ENCODE results near the gene TPX2.
A peak's percentile ranks its signal among the peaks of the same experiment; 100 is the strongest.
"Not testable (repeated sequence)": the region's sequence is repeated elsewhere in the genome, so short reads cannot be mapped to it uniquely, and the experiment has no call there.

TPX2 gene

GRCh38 chr20:31720486-31721407, 18.3 kb upstream of the TPX2 start:
- no peak for ATAC-seq
- no peak for DNase-seq

- DNase-seq = peak; percentile 44
- ATAC-seq = no peak
These were observed 17.5 kb upstream of the TPX2 start for GRCh38 chr20:31721408-31722256.

DNA sequence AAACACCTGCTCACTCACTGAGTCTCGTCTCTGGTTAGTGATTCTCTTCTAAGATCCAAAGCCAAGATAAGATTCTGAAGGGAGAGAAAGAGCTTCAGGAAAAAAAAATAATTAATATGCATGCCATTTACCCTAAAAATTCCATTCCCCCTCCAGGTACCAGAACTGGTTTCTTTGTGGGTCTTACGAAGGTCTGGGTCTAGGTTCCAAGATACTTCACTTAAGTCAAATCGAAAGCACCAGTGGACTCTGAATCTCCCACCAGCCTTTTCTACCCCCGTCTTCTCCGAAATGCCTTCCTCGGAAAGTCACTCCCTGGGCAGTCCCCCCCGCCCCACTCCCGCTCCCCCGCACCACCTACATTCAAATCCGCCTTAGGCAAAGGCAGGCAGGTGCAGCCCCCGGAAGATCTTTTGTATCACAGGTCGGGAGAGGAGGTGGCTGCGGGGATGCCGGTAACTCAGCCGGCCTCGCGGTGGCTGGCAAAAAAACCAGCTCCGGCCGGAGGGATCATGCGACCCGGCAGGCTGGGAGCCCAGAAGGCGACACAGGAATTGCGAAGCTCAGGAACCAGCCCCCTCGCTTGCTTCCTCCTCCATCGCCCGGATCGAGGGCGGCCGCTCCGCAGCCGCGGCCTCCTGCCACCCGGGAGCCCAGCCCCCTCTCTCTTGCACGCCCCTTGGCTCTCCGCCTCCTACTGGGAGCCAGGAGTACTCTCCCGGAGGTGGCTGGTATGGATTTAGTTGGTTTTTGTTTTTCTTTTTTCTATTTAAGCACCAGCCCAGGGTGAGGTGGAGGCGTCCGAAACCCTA, 16.6 kb upstream of the TPX2 start, which contains the start of gene BCL2L1:
Gene BCL2L1, minus strand, starts transcription at position 612 of the 812 bp plus-strand sequence. CDS start 650 bp downstream, outside the sequence.
- ATAC-seq = peak; percentile 40

GRCh38 chr20:31723069-31723318, 16.1 kb upstream of the TPX2 start:
- DNase-seq = no peak
- no peak for ATAC-seq

More for the DNA sequence above, 16.6 kb upstream of the TPX2 start, which contains the start of gene BCL2L1:
- DNase-seq = peak; percentile 84

- ATAC-seq (peak; percentile 89), DNase-seq (peak; percentile 99)
These were observed 15.6 kb upstream of the TPX2 start for GRCh38 chr20:31723319-31724078.

GRCh38 chr20:31731321-31731717, 7.8 kb upstream of the TPX2 start:
- DNase-seq = no peak
- no peak for ATAC-seq

GRCh38 chr20:31739550-31739977, 474 bp downstream of the TPX2 start:
- DNase-seq (no peak), ATAC-seq (no peak)

DNA sequence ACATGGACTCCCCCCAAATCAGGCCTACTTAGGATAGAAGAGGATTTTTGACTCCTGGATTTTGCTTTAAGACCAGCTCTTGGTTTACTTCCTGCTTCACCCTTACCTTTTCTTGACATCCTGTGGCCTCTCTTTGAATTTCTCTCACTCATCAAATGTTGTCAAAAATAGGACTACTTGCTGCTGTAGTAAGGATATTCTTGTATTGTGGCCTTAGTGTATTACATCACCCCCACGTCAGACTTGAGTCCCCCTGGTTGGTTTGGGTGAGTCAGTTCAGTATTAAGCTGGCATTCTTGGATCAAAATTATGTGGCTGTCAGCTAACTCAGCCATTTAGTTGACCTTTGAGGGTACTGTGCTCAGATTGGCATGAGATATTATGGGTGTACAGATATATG, 1.1 kb downstream of the TPX2 start:
- peak; percentile 71 for ATAC-seq
- peak; percentile 28 for DNase-seq

- DNase-seq (no peak), ATAC-seq (no peak)
These were observed 1.7 kb downstream of the TPX2 start for GRCh38 chr20:31740656-31741323.

GRCh38 chr20:31746068-31746878, 7.2 kb downstream of the TPX2 start:
- no peak for DNase-seq
- no peak for ATAC-seq

GRCh38 chr20:31747028-31747427, 7.9 kb downstream of the TPX2 start:
- not testable (repeated sequence) for ATAC-seq, DNase-seq

DNA sequence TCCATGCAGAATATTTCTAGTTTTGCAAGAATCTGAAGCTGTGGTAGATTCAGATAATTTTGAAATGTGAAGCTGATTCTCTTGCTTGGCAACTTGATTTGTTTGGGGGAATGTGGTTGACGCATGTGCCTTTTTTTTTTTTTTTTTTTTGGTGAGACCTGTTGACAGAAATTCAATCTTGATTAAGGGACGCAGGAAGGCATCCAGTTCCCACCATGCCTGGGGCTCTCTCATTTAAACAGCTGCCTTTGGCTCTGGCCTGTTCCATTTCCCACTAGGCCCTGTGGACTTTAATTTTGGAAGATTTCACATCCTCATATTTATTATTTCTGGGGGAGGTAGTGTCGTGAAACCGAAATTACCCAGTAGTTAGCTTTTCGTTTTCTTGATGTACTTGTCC, 8.6 kb downstream of the TPX2 start:
- no peak for DNase-seq
- no peak for ATAC-seq

GRCh38 chr20:31749223-31749622, 10.1 kb downstream of the TPX2 start:
- no peak for ATAC-seq

GRCh38 chr20:31751126-31751525, 12.0 kb downstream of the TPX2 start:
- DNase-seq (no peak), ATAC-seq (no peak)

More at GRCh38 chr20:31749223-31749622, 10.1 kb downstream of the TPX2 start:
- no peak for DNase-seq

GRCh38 chr20:31757254-31757653, 18.2 kb downstream of the TPX2 start:
- DNase-seq (no peak), ATAC-seq (no peak)

- ATAC-seq = no peak
- no peak for DNase-seq
These were observed 19.4 kb downstream of the TPX2 start for GRCh38 chr20:31758521-31758920.

GRCh38 chr20:31758991-31759390, 19.9 kb downstream of the TPX2 start:
- DNase-seq (no peak), ATAC-seq (no peak)

- DNase-seq = no peak
- ATAC-seq = no peak
These were observed 20.9 kb downstream of the TPX2 start for GRCh38 chr20:31759836-31760518.

DNA sequence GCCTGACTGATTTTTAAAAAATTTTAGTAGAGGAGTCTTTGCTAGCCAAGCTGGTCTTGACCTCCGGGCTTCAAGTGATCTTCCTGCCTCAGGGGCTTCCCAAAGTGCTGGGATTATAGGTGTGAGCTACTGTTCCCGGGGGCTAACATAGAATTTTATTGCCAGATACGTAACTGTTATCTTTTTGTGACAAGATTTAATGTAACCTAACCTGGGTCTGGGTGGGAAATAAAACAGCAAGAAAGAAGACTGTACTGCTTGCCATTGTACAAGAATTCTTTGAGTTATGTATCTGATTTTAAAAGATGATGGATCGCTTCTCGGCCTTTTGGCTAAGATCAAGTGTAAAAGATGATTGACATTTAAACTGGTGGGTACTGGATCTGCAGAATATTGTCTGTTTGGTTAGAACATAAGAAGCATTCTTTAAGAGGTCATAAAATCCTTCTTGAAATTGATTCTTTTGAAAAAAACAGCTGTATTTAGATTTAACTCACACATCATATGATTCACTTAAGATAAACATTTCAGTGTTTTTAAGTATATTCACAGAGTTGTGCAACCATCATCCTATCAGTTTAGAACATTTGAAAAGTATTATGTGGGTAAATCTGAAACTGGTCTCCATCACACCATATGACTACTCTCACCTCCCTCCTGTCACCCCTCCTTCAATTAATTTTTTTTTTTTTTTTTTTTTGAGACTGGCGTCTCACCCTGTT, 21.6 kb downstream of the TPX2 start:
- DNase-seq = no peak
- no peak for ATAC-seq

All from stimulated activated naive CD8-positive, alpha-beta T cell treated with anti-CD3 and anti-CD28 coated beads, Interleukin-15, Interleukin-2, amounts not matched to agents 100 U/mL and 50 U/mL, for 24 hours (primary cell).